H9 (cell line): ENCODE data around the gene AIFM3. TPM values are rescaled to one million over a fixed set of nuclear protein-coding genes. Genes with fewer than 3 reads are reported as not detected.

ENCODE experiments used
- DNase-seq: peaks from one replicate; pipeline ENCODE4 v3.0.0-alpha.2; 2017
- H2AFZ ChIP-seq: one replicate; pipeline ENCODE4 v1.6.1; 2013; ENCODE audit warnings: mild to moderate bottlenecking, low read length, control low read depth, moderate library complexity
- H2AK5ac ChIP-seq: 2 replicates; pipeline ENCODE4 v1.6.1; 2013; ENCODE audit warnings: low read length, control low read depth, mixed read lengths; ENCODE audit not compliant: insufficient read length
- H2BK120ac ChIP-seq: one replicate; pipeline ENCODE4 v1.6.1; 2013; ENCODE audit warnings: low read depth, mild to moderate bottlenecking, low read length, control low read depth, inconsistent platforms; ENCODE audit not compliant: poor library complexity, severe bottlenecking
- H2BK12ac ChIP-seq: 2 replicates; pipeline ENCODE4 v1.6.1; 2013; ENCODE audit warnings: low read length, control low read depth, mixed read lengths, low read depth; ENCODE audit not compliant: insufficient read length
- H2BK15ac ChIP-seq: 2 replicates; pipeline ENCODE4 v1.6.1; 2013; ENCODE audit warnings: low read depth, low read length, control low read depth
- H2BK20ac ChIP-seq: one replicate; pipeline ENCODE4 v1.6.1; 2013; ENCODE audit warnings: low read depth, mild to moderate bottlenecking, low read length, control low read depth, inconsistent platforms; ENCODE audit not compliant: poor library complexity, severe bottlenecking
- H2BK5ac ChIP-seq: 2 replicates; pipeline ENCODE4 v1.6.1; 2013; ENCODE audit warnings: low read length, control low read depth, mixed read lengths; ENCODE audit not compliant: insufficient read length
- H3K14ac ChIP-seq: 2 replicates; pipeline ENCODE4 v1.6.1; 2013; ENCODE audit warnings: low read length, control low read depth; ENCODE audit not compliant: insufficient read depth
- H3K18ac ChIP-seq: 2 replicates; pipeline ENCODE4 v1.6.1; 2013; ENCODE audit warnings: low read depth, mild to moderate bottlenecking, mixed read lengths, low read length, control low read depth; ENCODE audit not compliant: insufficient read length
- H3K23ac ChIP-seq: 2 replicates; pipeline ENCODE4 v1.6.1; 2013; ENCODE audit warnings: low read length, control low read depth, mixed read lengths, low read depth; ENCODE audit not compliant: insufficient read length
- H3K23me2 ChIP-seq: 2 replicates; pipeline ENCODE4 v1.6.1; 2013; ENCODE audit warnings: low read depth, mild to moderate bottlenecking, mixed read lengths, low read length, control low read depth; ENCODE audit not compliant: insufficient read length, poor library complexity, severe bottlenecking
- H3K27ac ChIP-seq: 2 replicates; pipeline ENCODE4 v1.5.1; 2013; ENCODE audit warnings: low read length, control low read depth, mixed read lengths, low read depth; ENCODE audit not compliant: insufficient read length
- H3K27me3 ChIP-seq: 2 replicates; pipeline ENCODE4 v1.6.1; 2013; ENCODE audit warnings: low read length, control low read depth, inconsistent platforms; ENCODE audit not compliant: insufficient read depth
- H3K4ac ChIP-seq: 2 replicates; pipeline ENCODE4 v1.6.1; 2013; ENCODE audit warnings: low read depth, mild to moderate bottlenecking, control low read depth, inconsistent platforms, low read length, moderate library complexity
- H3K4me1 ChIP-seq: 2 replicates; pipeline ENCODE4 v1.6.1; 2013; ENCODE audit warnings: low read length, control low read depth, inconsistent platforms; ENCODE audit not compliant: insufficient read depth
- H3K4me2 ChIP-seq: 2 replicates; pipeline ENCODE4 v1.6.1; 2013; ENCODE audit warnings: low read length, control low read depth, mixed read lengths; ENCODE audit not compliant: insufficient read length, insufficient read depth
- H3K56ac ChIP-seq: 2 replicates; pipeline ENCODE4 v1.6.1; 2013; ENCODE audit warnings: low read depth, mild to moderate bottlenecking, mixed read lengths, low read length, control low read depth; ENCODE audit not compliant: insufficient read length
- H3K79me1 ChIP-seq: 2 replicates; pipeline ENCODE4 v1.6.1; 2013; ENCODE audit warnings: low read depth, mild to moderate bottlenecking, moderate library complexity, low read length, control low read depth, inconsistent platforms; ENCODE audit not compliant: insufficient read depth, poor library complexity, severe bottlenecking
- H3K79me2 ChIP-seq: 2 replicates; pipeline ENCODE4 v1.6.1; 2013; ENCODE audit warnings: low read length, control low read depth, inconsistent platforms; ENCODE audit not compliant: insufficient read depth
- H3K9ac ChIP-seq: 2 replicates; pipeline ENCODE4 v1.6.1; 2013; ENCODE audit warnings: low read length, control low read depth, mixed read lengths; ENCODE audit not compliant: insufficient read length; ENCODE audit errors: extremely low read depth
- H3K9me3 ChIP-seq: one replicate; pipeline ENCODE4 v1.6.1; 2013; ENCODE audit warnings: low read depth, low read length, inconsistent platforms; ENCODE audit not compliant: control insufficient read depth
- H3T11ph ChIP-seq: one replicate; pipeline ENCODE4 v1.6.1; 2013; ENCODE audit warnings: mild to moderate bottlenecking, low read length, control low read depth, inconsistent platforms
- H4K20me1 ChIP-seq: one replicate; pipeline ENCODE4 v1.6.1; 2013; ENCODE audit not compliant: control insufficient read depth, insufficient read length, insufficient read depth
- H4K5ac ChIP-seq: 2 replicates; pipeline ENCODE4 v1.6.1; 2013; ENCODE audit warnings: low read depth, mild to moderate bottlenecking, mixed read lengths, low read length, control low read depth; ENCODE audit not compliant: insufficient read length
- H4K8ac ChIP-seq: replicated peaks from 2 replicates; pipeline ENCODE4 v1.6.1; 2013; ENCODE audit warnings: low read length, control low read depth, mixed read lengths, low read depth; ENCODE audit not compliant: insufficient read length
- H4K91ac ChIP-seq: 2 replicates; pipeline ENCODE4 v1.6.1; 2013; ENCODE audit warnings: low read depth, mild to moderate bottlenecking, moderate library complexity, mixed read lengths, low read length, control low read depth; ENCODE audit not compliant: insufficient read length
- H3K27ac Mint-ChIP-seq, 3 experiments: 2 replicates in 2 of 3; 3 replicates in 1 of 3; pipeline ENCODE4 v1.8.0; 2020 to 2021; ENCODE audit warnings: mixed read lengths in 3 of 3, mild to moderate bottlenecking in 1 of 3, moderate library complexity in 1 of 3
- H3K27me3 Mint-ChIP-seq: 2 replicates; pipeline ENCODE4 v1.8.0; 2021; ENCODE audit warnings: low read depth, mild to moderate bottlenecking, moderate library complexity, mixed read lengths
- H3K36me3 Mint-ChIP-seq, 3 experiments: 2 replicates in 2 of 3; 3 replicates in 1 of 3; pipeline ENCODE4 v1.8.0; 2020 to 2021; ENCODE audit warnings: low read depth in 3 of 3, mixed read lengths in 3 of 3; ENCODE audit not compliant: insufficient read depth in 1 of 3
- H3K4me1 Mint-ChIP-seq, 2 experiments: 2 replicates each; pipeline ENCODE4 v1.8.0; 2020; ENCODE audit warnings: mixed read lengths in 2 of 2
- H3K4me3 Mint-ChIP-seq, 2 experiments: 2 replicates in 1 of 2; 3 replicates in 1 of 2; pipeline ENCODE4 v1.8.0; 2020 to 2021; ENCODE audit warnings: mild to moderate bottlenecking in 2 of 2, mixed read lengths in 2 of 2, moderate library complexity in 1 of 2
- H3K9me3 Mint-ChIP-seq, 2 experiments: 2 replicates in 1 of 2; 3 replicates in 1 of 2; pipeline ENCODE4 v1.8.0; 2020; ENCODE audit warnings: mild to moderate bottlenecking in 2 of 2, mixed read lengths in 2 of 2, moderate library complexity in 1 of 2
- CTCF ChIP-seq: fragments of 200-600 bp; sonication (generic); conservative IDR thresholded peaks from 3 replicates; pipeline ENCODE4 v1.8.0; 2021; ENCODE audit warnings: antibody characterized with exemption, mild to moderate bottlenecking
- WGBS: extraction: QIAGEN DNeasy Blood & Tissue Kit; methylation state at CpG from one replicate; pipeline ENCODE4 v1.1.7; 2013; ENCODE audit warnings: missing lambda C conversion rate, low lambda C conversion rate, mixed read lengths; ENCODE audit not compliant: insufficient read length; ENCODE audit errors: extremely low coverage; 5-methylcytosine and 5-hydroxymethylcytosine counted together
- total RNA-seq: library from RNA; stranded (reverse); gene quantifications from 2 replicates; pipeline ENCODE4 v1.2.1, GENCODE V29; 2021

Gene AIFM3
- total RNA-seq, 1 experiment from 2014 or later, result 1.9 TPM

- no peak overlapping the region for H3K18ac ChIP-seq
- H3K56ac ChIP-seq, result no peak overlapping the region
- no peak overlapping the region for H4K8ac ChIP-seq
- no CpG with 5 or more reads among the region's 7 CpGs for WGBS
- no peak overlapping the region for H3K23ac ChIP-seq
- DNase-seq, result no peak
- H3K4me1 Mint-ChIP-seq, result peaks cover 11 to 17% of the 10 kb centered on the region in 2 experiments
- no peaks in the 10 kb centered on the region for H3K27me3 Mint-ChIP-seq
- no peak overlapping the region for H3K4me3 Mint-ChIP-seq
- no peak overlapping the region for H2BK5ac ChIP-seq
- H2AK5ac ChIP-seq, result no peak overlapping the region
- H4K5ac ChIP-seq, result no peak overlapping the region
- no peaks in the 10 kb centered on the region; the same call in 1 of the 2 replicates for H3K4me1 ChIP-seq
- H3K4ac ChIP-seq, result no peak overlapping the region
- no peak overlapping the region for H2BK20ac ChIP-seq
- H3K9me3 ChIP-seq, result no peaks in the 10 kb centered on the region
- no peak overlapping the region for H3K27ac ChIP-seq
- no peak overlapping the region for H2AFZ ChIP-seq
- H2BK12ac ChIP-seq, result no peak overlapping the region
- peak overlapping the region in 2 of 3 experiments; percentile 39 to 82; a peak in 3 of 7 replicates for H3K27ac Mint-ChIP-seq
- peaks cover 2 to 12% (median 3%) of the 10 kb centered on the region in 3 experiments; a peak in 5 of 7 replicates for H3K36me3 Mint-ChIP-seq
- H4K91ac ChIP-seq, result no peak overlapping the region
- H3K4me2 ChIP-seq, result no peak overlapping the region
- no peaks in the 10 kb centered on the region for H3K79me1 ChIP-seq
- no peaks in the 10 kb centered on the region for H3K79me2 ChIP-seq
- H3K9ac ChIP-seq, result no peak overlapping the region
- H4K20me1 ChIP-seq, result no peaks in the 10 kb centered on the region
- TF ChIP-seq CTCF, result no peak
- no peak overlapping the region for H3T11ph ChIP-seq
- H2BK120ac ChIP-seq, result no peak overlapping the region
- no peak overlapping the region for H2BK15ac ChIP-seq
- no peak overlapping the region for H3K14ac ChIP-seq
- no peaks in the 10 kb centered on the region for H3K9me3 Mint-ChIP-seq
- no peaks in the 10 kb centered on the region for H3K27me3 ChIP-seq
- peaks cover 11% of the 10 kb centered on the region for H3K23me2 ChIP-seq
Observed at GRCh38 chr22:20998411-20999336, 31.6 kb downstream of the AIFM3 start.
